ENCODE data around the gene GJA1. TPM values are rescaled to one million over a fixed set of nuclear protein-coding genes. Genes with fewer than 3 reads are reported as not detected.
A peak's percentile ranks its signal among the peaks of the same experiment; 100 is the strongest.

Gene GJA1
- total RNA-seq, 1 experiment from 2014 or later: 15.2 TPM

GRCh38 chr6:121482004-121482693 lies 46.7 kb downstream of the GJA1 start:
- Histone ChIP-seq H4K20me1 (ENCODE audit: low read length) (no peaks in the 10 kb centered on the region), H3K27me3 (ENCODE audit: low read length) (no peaks in the 10 kb centered on the region), H3K4me2 (ENCODE audit: low read length) (no peak overlapping the region), H3K4me3 (ENCODE audit: low read length) (no peak overlapping the region), H3K27ac (ENCODE audit: low read length) (peak overlapping the region; percentile 16; the same call in 1 of the 2 replicates), H3K36me3 (ENCODE audit: low read depth, low read length) (no peaks in the 10 kb centered on the region), H3K9me3 (ENCODE audit: low read length) (no peaks in the 10 kb centered on the region), H3F3A (ENCODE audit: low read length, unreplicated experiment) (no peaks in the 10 kb centered on the region), H3K4me1 (ENCODE audit: insufficient read depth, low read length) (peaks cover 8% of the 10 kb centered on the region), H3K79me2 (ENCODE audit: low read length) (no peaks in the 10 kb centered on the region), H3K9me2 (replicated peaks; ENCODE audit: low read length) (no peaks in the 10 kb centered on the region), H3K9ac (ENCODE audit: low read length) (no peak overlapping the region), H2AFZ (ENCODE audit: low read length) (no peak overlapping the region)
- DNase-seq: peak; percentile 80
- ChIA-PET POLR2A (ENCODE audit: unreplicated experiment) (no interaction called here), CTCF (no interaction called here)
- peak; percentile 78 for ATAC-seq
- no TSS peak for BruUV-seq (replicated peaks)
- intact Hi-C loops (cut with micrococcal nuclease): loop anchor here (5.0 kb wide), 1 partner anchor 45 kb away; the partner anchor contains the start of gene GJA1
- TF ChIP-seq EZH2phosphoT487 (IDR thresholded peaks at IDR 0.05; ENCODE audit: borderline replicate concordance, low read length): no peak
- TF ChIP-seq EZH2 (IDR thresholded peaks at IDR 0.05; ENCODE audit: low read length, unreplicated experiment): no peak
- no peak for TF ChIP-seq CTCF (conservative IDR thresholded peaks at IDR 0.05; ENCODE audit: low read depth, low read length)

- BruUV-seq (replicated peaks): no TSS peak
- Histone ChIP-seq H3K4me2 (ENCODE audit: low read length) (no peak overlapping the region), H3K9me2 (replicated peaks; ENCODE audit: low read length) (no peaks in the 10 kb centered on the region), H3K9me3 (ENCODE audit: low read length) (no peaks in the 10 kb centered on the region), H3K27me3 (ENCODE audit: low read length) (no peaks in the 10 kb centered on the region), H3K4me1 (ENCODE audit: insufficient read depth, low read length) (peaks cover 8% of the 10 kb centered on the region), H3F3A (ENCODE audit: low read length, unreplicated experiment) (no peaks in the 10 kb centered on the region), H2AFZ (ENCODE audit: low read length) (no peak overlapping the region), H3K79me2 (ENCODE audit: low read length) (no peaks in the 10 kb centered on the region), H3K4me3 (ENCODE audit: low read length) (no peak overlapping the region), H3K36me3 (ENCODE audit: low read depth, low read length) (no peaks in the 10 kb centered on the region), H4K20me1 (ENCODE audit: low read length) (no peaks in the 10 kb centered on the region), H3K9ac (ENCODE audit: low read length) (no peak overlapping the region), H3K27ac (ENCODE audit: low read length) (0 out of 2 replicates have a peak overlapping the region, but pooled peaks have one; percentile 9)
- no peak for TF ChIP-seq CTCF (conservative IDR thresholded peaks at IDR 0.05; ENCODE audit: low read depth, low read length)
- TF ChIP-seq EZH2 (IDR thresholded peaks at IDR 0.05; ENCODE audit: low read length, unreplicated experiment): no peak
- TF ChIP-seq EZH2phosphoT487 (IDR thresholded peaks at IDR 0.05; ENCODE audit: borderline replicate concordance, low read length): no peak
- POLR2A ChIA-PET (ENCODE audit: unreplicated experiment): no interaction called here
- DNase-seq (no peak), ATAC-seq (no peak)
- intact Hi-C loops (cut with micrococcal nuclease): loop anchor here (5.0 kb wide), 1 partner anchor 45 kb away; the partner anchor contains the start of gene GJA1
- CTCF ChIA-PET: no interaction called here
Observed at GRCh38 chr6:121482751-121483150, 47.3 kb downstream of the GJA1 start.

DNA sequence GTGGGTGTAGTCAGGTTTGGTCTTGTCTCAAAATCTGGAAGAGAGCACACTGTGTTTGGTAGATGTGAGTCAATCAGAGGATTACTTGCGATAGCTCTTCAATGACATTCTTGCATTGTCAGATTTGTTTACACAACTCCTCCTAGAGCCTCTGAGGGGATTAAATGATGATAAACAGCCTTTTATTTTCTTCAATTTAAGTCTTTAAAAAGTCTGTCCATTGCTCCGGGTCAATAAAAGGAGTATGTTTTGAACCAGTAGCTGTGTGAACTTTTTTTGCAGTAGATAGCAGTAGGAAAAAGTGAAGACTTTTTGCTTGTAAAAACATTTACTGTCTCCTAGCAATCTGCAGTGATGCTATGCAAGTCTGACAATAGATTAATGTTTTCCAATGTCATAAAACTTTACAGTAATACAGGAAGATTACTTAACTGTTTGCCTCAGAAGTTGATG lies 49.9 kb downstream of the GJA1 start:
- Histone ChIP-seq H3K4me3 (ENCODE audit: low read length) (no peak overlapping the region), H3K9ac (ENCODE audit: low read length) (no peak overlapping the region), H3K36me3 (ENCODE audit: low read depth, low read length) (no peaks in the 10 kb centered on the region), H3K27me3 (ENCODE audit: low read length) (no peaks in the 10 kb centered on the region), H4K20me1 (ENCODE audit: low read length) (no peaks in the 10 kb centered on the region), H3K4me2 (ENCODE audit: low read length) (no peak overlapping the region), H2AFZ (ENCODE audit: low read length) (no peak overlapping the region), H3F3A (ENCODE audit: low read length, unreplicated experiment) (no peaks in the 10 kb centered on the region), H3K9me3 (ENCODE audit: low read length) (no peaks in the 10 kb centered on the region), H3K79me2 (ENCODE audit: low read length) (no peaks in the 10 kb centered on the region), H3K4me1 (ENCODE audit: insufficient read depth, low read length) (peaks cover 8% of the 10 kb centered on the region), H3K27ac (ENCODE audit: low read length) (no peak overlapping the region), H3K9me2 (replicated peaks; ENCODE audit: low read length) (no peaks in the 10 kb centered on the region)
- POLR2A ChIA-PET (ENCODE audit: unreplicated experiment): no interaction called here
- ATAC-seq (no peak), DNase-seq (peak; percentile 24)
- CTCF ChIA-PET: no interaction called here
- TF ChIP-seq EZH2 (IDR thresholded peaks at IDR 0.05; ENCODE audit: low read length, unreplicated experiment) (no peak), EZH2phosphoT487 (IDR thresholded peaks at IDR 0.05; ENCODE audit: borderline replicate concordance, low read length) (no peak), CTCF (conservative IDR thresholded peaks at IDR 0.05; ENCODE audit: low read depth, low read length) (no peak)
- intact Hi-C loops (cut with micrococcal nuclease): no loop called here
- BruUV-seq (replicated peaks): no TSS peak

Data from PC-3 (cell line).